ENCODE results near the gene ZNF774. TPM values are rescaled to one million over a fixed set of nuclear protein-coding genes. Genes with fewer than 3 reads are reported as not detected.

Gene ZNF774
- total and polyA plus RNA-seq, 2 of the 8 experiments (the other 6 are each of a cell fraction or from before 2014, with no cell fraction given), result 0.82 to 2.6 TPM

GRCh38 chr15:90389513-90389912 is 37.4 kb downstream of the ZNF774 start:
- no peak overlapping the region for H2AK5ac ChIP-seq (ENCODE audit: low read depth, low read length)
- no peak for FAIRE-seq
- H2BK12ac ChIP-seq (ENCODE audit: low read depth, low read length), result peak overlapping the region; percentile 39; the same call in 1 of the 2 replicates
- H4K20me1 ChIP-seq (replicated peaks in 1 of 2; ENCODE audit: control insufficient read depth in 1 of 2, insufficient read depth in 2 of 2, low read length in 2 of 2), result no peaks in the 10 kb centered on the region
- H3K9ac ChIP-seq (replicated peaks in 1 of 4; ENCODE audit: extremely low read depth in 1 of 4, low read depth in 3 of 4, low read length in 3 of 4), result no peak overlapping the region; a peak in 2 of 7 replicates
- H3K4me1 ChIP-seq (replicated peaks in 1 of 4; ENCODE audit: control insufficient read depth in 3 of 4, insufficient read depth in 4 of 4, low read length in 3 of 4), result peaks cover 10 to 27% (median 20%) of the 10 kb centered on the region in 4 experiments
- H3K4ac ChIP-seq (replicated peaks; ENCODE audit: insufficient read length, low read depth, low read length), result no peak overlapping the region
- ChIA-PET POLR2A (ENCODE audit: partially characterized antibody) (interaction anchor here (2.1 to 2.4 kb wide), 3 partner anchors 9 to 23 kb away, joined by 8 to 15 read pairs (median 10); no protein-coding TSS in a partner anchor), CTCF (ENCODE audit: partially characterized antibody) (interaction anchor here (0.6 to 2.0 kb wide), 3 partner anchors 10 to 90 kb away, joined by 4 to 8 read pairs (median 4); no protein-coding TSS in a partner anchor)
- H3K36me3 ChIP-seq (ENCODE audit: control insufficient read depth in 2 of 4, insufficient read depth in 4 of 4, low read length in 3 of 4), result peaks cover 0 to 6% (median 0%) of the 10 kb centered on the region in 4 experiments; a peak in 1 of 8 replicates
- H2BK5ac ChIP-seq (ENCODE audit: low read depth, low read length), result 0 out of 2 replicates have a peak overlapping the region, but pooled peaks have one; percentile 12
- H3K18ac ChIP-seq (ENCODE audit: extremely low read depth, low read length), result no peak overlapping the region; the same call in 1 of the 2 replicates
- H4K5ac ChIP-seq (ENCODE audit: insufficient read length, low read depth, low read length), result no peak overlapping the region
- H2AFZ ChIP-seq (ENCODE audit: low read length), result no peak overlapping the region
- peaks cover 5 to 46% of the 10 kb centered on the region in 2 experiments; a peak in 3 of 4 replicates for H3K79me2 ChIP-seq (ENCODE audit: control insufficient read depth in 1 of 2, insufficient read depth in 2 of 2, low read length in 2 of 2)
- TF ChIP-seq MAX (IDR thresholded peaks at IDR 0.05), result no peak
- TF ChIP-seq YY1 (IDR thresholded peaks at IDR 0.05; ENCODE audit: low read depth, low read length), result no peak
- TF ChIP-seq EGR1 (IDR thresholded peaks at IDR 0.05; ENCODE audit: borderline replicate concordance, low read depth, low read length), result no peak
- no peak for TF ChIP-seq RBBP5 (IDR thresholded peaks at IDR 0.05; ENCODE audit: borderline replicate concordance, low read depth, low read length)
- no peak for TF ChIP-seq CTBP2 (IDR thresholded peaks at IDR 0.05; ENCODE audit: borderline replicate concordance, insufficient read depth, insufficient read length, low read length)
- no peak for TF ChIP-seq PHF8 (conservative IDR thresholded peaks at IDR 0.05; ENCODE audit: low read depth, low read length)
- TF ChIP-seq SIN3A (conservative IDR thresholded peaks at IDR 0.05 in 1 of 2, IDR thresholded peaks at IDR 0.05 in 1 of 2; ENCODE audit: low read depth in 1 of 2, low read length in 2 of 2), result no peak
- no peak for TF ChIP-seq TAF7 (optimal IDR thresholded peaks at IDR 0.05; ENCODE audit: borderline replicate concordance, low read depth, low read length)
- TF ChIP-seq EP300 (IDR thresholded peaks at IDR 0.05; ENCODE audit: borderline replicate concordance in 1 of 2, low read depth in 2 of 2, low read length in 2 of 2), result no peak
- H3K79me1 ChIP-seq (ENCODE audit: low read depth, low read length), result no peaks in the 10 kb centered on the region; the same call in 1 of the 2 replicates
- peak overlapping the region; percentile 72 to 90 for H3K4me2 ChIP-seq (ENCODE audit: insufficient read depth in 1 of 2, low read depth in 2 of 2, low read length in 2 of 2)
- 80% methylated on average over 5 of the region's 6 CpGs; no CpG with 5 or more reads in 1 of the 2 experiments for WGBS, 2 experiments (ENCODE audit: extremely low coverage in 1 of 2, insufficient coverage in 1 of 2, insufficient read length in 1 of 2, insufficient replicate concordance in 2 of 2, low coverage in 1 of 2, low lambda C conversion rate in 2 of 2, missing lambda C conversion rate in 1 of 2)
- H2BK20ac ChIP-seq (ENCODE audit: low read length), result no peak overlapping the region
- H3K23me2 ChIP-seq (ENCODE audit: low read depth, low read length), result peaks cover 2% of the 10 kb centered on the region; the same call in 1 of the 2 replicates
- no peak overlapping the region for H3K23ac ChIP-seq (ENCODE audit: insufficient read length)
- no peak overlapping the region for H4K8ac ChIP-seq (ENCODE audit: extremely low read depth, insufficient read depth, low read length)
- H2BK15ac ChIP-seq (ENCODE audit: low read length), result no peak overlapping the region
- no peak for DNase-seq (ENCODE audit: low read depth in 1 of 2, low spot score in 2 of 2)
- no peak overlapping the region for H4K91ac ChIP-seq (replicated peaks; ENCODE audit: insufficient read length, low read length)
- H3K27ac ChIP-seq (ENCODE audit: low read depth, low read length), result no peak overlapping the region
- no peak overlapping the region for H2BK120ac ChIP-seq (replicated peaks; ENCODE audit: low read depth, low read length)
- H3K4me3 ChIP-seq (ENCODE audit: extremely low read depth in 1 of 4, insufficient read depth in 2 of 4, low read depth in 3 of 4, low read length in 4 of 4), result peak overlapping the region in 2 of 4 experiments; percentile 55 to 82; a peak in 3 of 8 replicates
- no peaks in the 10 kb centered on the region for H3K9me3 ChIP-seq (ENCODE audit: insufficient read depth in 2 of 2, low read depth in 1 of 2, low read length in 1 of 2)
- H3K27me3 ChIP-seq (replicated peaks in 1 of 4; ENCODE audit: control insufficient read depth in 3 of 4, extremely low read depth in 1 of 4, insufficient read depth in 3 of 4, low read length in 3 of 4), result no peaks in the 10 kb centered on the region
- no peak overlapping the region for H3K14ac ChIP-seq (ENCODE audit: insufficient read length)
- H3K56ac ChIP-seq (replicated peaks; ENCODE audit: insufficient read length, low read depth, low read length), result no peak overlapping the region

Data from H1 (cell line).